HG03066 (cell line): ENCODE results near the gene GPRC5D.

ENCODE experiments used
- ATAC-seq: cut with Tn5 transposase; IDR thresholded peaks from one replicate; pipeline ENCODE4 v1.9.1; 2021; ENCODE audit warnings: low read depth; ENCODE audit not compliant: unreplicated experiment

Gene GPRC5D

GRCh38 chr12:12912711-12913110 lies 39.3 kb downstream of the GPRC5D start:
- ATAC-seq: no peak

GRCh38 chr12:12909995-12910420 lies 42.0 kb downstream of the GPRC5D start:
- no peak for ATAC-seq

GRCh38 chr12:12909228-12909994 lies 42.6 kb downstream of the GPRC5D start:
- no peak for ATAC-seq

GRCh38 chr12:12908711-12909110 lies 43.3 kb downstream of the GPRC5D start:
- ATAC-seq: no peak

- ATAC-seq: no peak
Observed at GRCh38 chr12:12908252-12908651, 43.7 kb downstream of the GPRC5D start.

GRCh38 chr12:12907552-12907951 lies 44.4 kb downstream of the GPRC5D start:
- no peak for ATAC-seq

GRCh38 chr12:12903642-12904609 lies 48.0 kb downstream of the GPRC5D start:
- no peak for ATAC-seq

- no peak for ATAC-seq
Observed at GRCh38 chr12:12902036-12902435, 49.9 kb downstream of the GPRC5D start.

- ATAC-seq: no peak
Observed at GRCh38 chr12:12901158-12901791, 50.7 kb downstream of the GPRC5D start.

- no peak for ATAC-seq
Observed at GRCh38 chr12:12900786-12901157, 51.2 kb downstream of the GPRC5D start.

- peak; percentile 56 for ATAC-seq
Observed at GRCh38 chr12:12899530-12900380, 52.2 kb downstream of the GPRC5D start.

GRCh38 chr12:12898911-12899511 lies 53.0 kb downstream of the GPRC5D start:
- ATAC-seq: no peak

- ATAC-seq: no peak
Observed at GRCh38 chr12:12898136-12898717, 53.7 kb downstream of the GPRC5D start.

GRCh38 chr12:12897302-12897701 lies 54.7 kb downstream of the GPRC5D start:
- ATAC-seq: no peak

GRCh38 chr12:12896260-12896659 lies 55.7 kb downstream of the GPRC5D start:
- ATAC-seq: no peak

- no peak for ATAC-seq
Observed at GRCh38 chr12:12893438-12893837, 58.5 kb downstream of the GPRC5D start.

GRCh38 chr12:12892681-12893141 lies 59.3 kb downstream of the GPRC5D start:
- ATAC-seq: no peak

GRCh38 chr12:12891881-12892355 lies 60.1 kb downstream of the GPRC5D start:
- no peak for ATAC-seq
